ENCODE measurements around the gene DNAH6.

The DNAH6 gene

GRCh38 chr2:84829693-84830092, 313.4 kb downstream of the DNAH6 start:
- H3K9me3 Mint-ChIP-seq = no peaks in the 10 kb centered on the region
- no peak overlapping the region for H3K4me3 Mint-ChIP-seq
- H3K4me1 Mint-ChIP-seq = peaks cover 7% of the 10 kb centered on the region
- no peak overlapping the region for H3K27ac Mint-ChIP-seq
- no peaks in the 10 kb centered on the region for H3K27me3 Mint-ChIP-seq
- H3K36me3 Mint-ChIP-seq = peaks cover 8% of the 10 kb centered on the region

GRCh38 chr2:84830095-84830494, 313.8 kb downstream of the DNAH6 start:
- Mint-ChIP-seq H3K9me3 (no peaks in the 10 kb centered on the region), H3K27ac (no peak overlapping the region), H3K4me1 (peaks cover 7% of the 10 kb centered on the region), H3K4me3 (no peak overlapping the region), H3K27me3 (no peaks in the 10 kb centered on the region), H3K36me3 (peaks cover 10% of the 10 kb centered on the region)

- Mint-ChIP-seq H3K27me3 (no peaks in the 10 kb centered on the region), H3K4me1 (peaks cover 9% of the 10 kb centered on the region), H3K9me3 (no peaks in the 10 kb centered on the region), H3K4me3 (peak overlapping the region; percentile 50), H3K27ac (peak overlapping the region; percentile 94), H3K36me3 (peaks cover 13% of the 10 kb centered on the region)
These were observed 314.6 kb downstream of the DNAH6 start for GRCh38 chr2:84830758-84831500.

DNA sequence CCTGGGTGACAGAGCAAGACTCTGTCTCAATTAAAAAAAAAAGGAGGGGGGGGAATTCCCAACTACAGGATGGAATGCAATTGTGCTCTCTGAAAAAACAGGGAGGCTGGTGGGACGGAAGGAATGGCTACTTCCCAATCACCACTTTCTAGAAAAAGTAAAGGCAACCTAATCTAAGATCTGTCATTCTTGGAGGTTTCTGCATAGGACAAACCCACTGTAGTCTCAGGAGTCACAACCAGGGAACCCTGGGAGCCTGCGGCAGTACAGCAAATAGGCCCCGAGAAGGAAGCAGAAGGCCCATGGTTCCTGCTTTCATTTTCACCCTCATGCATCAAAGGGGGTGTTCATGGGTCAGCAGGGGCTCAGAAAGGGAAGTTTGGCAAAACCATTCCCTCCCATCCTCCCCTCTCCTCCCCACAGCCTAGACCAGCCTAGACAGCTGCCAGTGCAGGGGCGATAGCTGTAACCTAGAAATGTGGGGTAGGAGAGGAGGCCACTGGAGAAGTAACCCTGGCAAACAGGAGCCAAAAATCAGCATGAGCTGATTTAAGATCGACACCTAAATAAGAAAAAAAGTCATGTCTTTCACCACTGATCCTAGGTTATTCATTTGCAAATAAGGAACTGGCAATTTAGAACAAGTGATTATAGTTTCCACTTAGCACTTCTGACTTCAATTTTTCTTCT, 316.6 kb downstream of the DNAH6 start:
- Mint-ChIP-seq H3K27me3 (no peaks in the 10 kb centered on the region), H3K9me3 (no peaks in the 10 kb centered on the region), H3K36me3 (peaks cover 21% of the 10 kb centered on the region), H3K27ac (peak overlapping the region; percentile 96), H3K4me1 (peaks cover 25% of the 10 kb centered on the region), H3K4me3 (peak overlapping the region; percentile 49)

DNA sequence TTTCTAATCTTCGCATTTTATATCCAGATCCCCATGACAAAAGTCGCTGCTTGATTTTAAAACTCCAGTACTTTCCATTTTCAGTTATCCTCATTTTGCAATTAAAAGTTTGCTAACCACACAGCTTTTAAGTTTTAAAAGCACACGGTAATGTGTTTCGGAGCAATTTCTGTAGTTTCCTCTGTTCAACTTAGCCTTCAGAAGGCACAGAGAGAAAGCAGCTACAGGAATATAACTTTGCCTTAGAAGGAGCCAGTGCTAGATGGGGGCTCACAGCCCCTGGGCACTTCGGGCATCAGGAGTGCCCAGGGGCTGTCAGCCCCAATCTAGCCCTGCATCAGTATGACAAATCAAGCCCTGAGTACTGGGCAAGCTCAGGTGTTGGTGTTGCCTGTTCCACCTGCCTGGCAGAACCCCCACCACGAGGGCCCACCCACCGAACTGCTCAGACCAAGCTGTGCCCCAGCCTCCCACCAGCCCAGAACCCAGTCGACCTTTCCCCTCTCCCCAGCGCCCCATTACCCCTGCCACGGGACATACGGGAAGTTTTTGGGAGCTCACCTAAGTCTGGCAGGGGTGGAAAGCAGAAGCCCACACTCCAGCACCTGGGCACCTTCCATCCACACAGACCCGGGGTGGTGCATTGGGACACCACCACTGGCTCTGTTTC, 317.3 kb downstream of the DNAH6 start:
- Mint-ChIP-seq H3K9me3 (no peaks in the 10 kb centered on the region), H3K4me3 (peak overlapping the region; percentile 49), H3K27ac (peak overlapping the region; percentile 96), H3K4me1 (peaks cover 32% of the 10 kb centered on the region), H3K27me3 (no peaks in the 10 kb centered on the region), H3K36me3 (peaks cover 25% of the 10 kb centered on the region)

DNA sequence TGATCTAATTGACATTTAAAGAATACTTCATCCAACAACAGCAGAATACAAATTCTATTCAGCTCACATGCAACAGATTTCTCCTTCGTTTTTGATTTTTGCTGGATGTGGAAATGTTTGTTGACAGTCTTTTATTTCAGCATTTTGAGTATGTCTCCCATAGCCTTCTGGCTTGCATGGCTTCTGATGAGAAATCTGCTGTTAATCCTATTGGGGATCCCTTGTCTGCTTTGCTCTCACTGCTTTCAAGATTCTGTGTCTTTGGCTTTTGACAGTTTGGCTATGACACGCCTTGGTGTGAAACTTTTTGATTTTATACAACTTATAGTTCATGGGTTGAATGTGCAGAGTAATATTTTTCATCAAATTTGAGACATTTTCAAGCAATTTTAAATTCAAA, 319.9 kb downstream of the DNAH6 start:
- peak overlapping the region; percentile 33 for H3K27ac Mint-ChIP-seq
- no peaks in the 10 kb centered on the region for H3K9me3 Mint-ChIP-seq
- peaks cover 58% of the 10 kb centered on the region for H3K4me1 Mint-ChIP-seq
- no peak overlapping the region for H3K4me3 Mint-ChIP-seq
- H3K27me3 Mint-ChIP-seq = no peaks in the 10 kb centered on the region
- H3K36me3 Mint-ChIP-seq = peaks cover 30% of the 10 kb centered on the region

- H3K4me1 Mint-ChIP-seq = peaks cover 80% of the 10 kb centered on the region
- peak overlapping the region; percentile 27 for H3K4me3 Mint-ChIP-seq
- H3K27ac Mint-ChIP-seq = peak overlapping the region; percentile 92
- no peaks in the 10 kb centered on the region for H3K9me3 Mint-ChIP-seq
- H3K36me3 Mint-ChIP-seq = peaks cover 31% of the 10 kb centered on the region
- no peaks in the 10 kb centered on the region for H3K27me3 Mint-ChIP-seq
These were observed 322.3 kb downstream of the DNAH6 start for GRCh38 chr2:84838434-84839145.

- peak overlapping the region; percentile 82 for H3K4me3 Mint-ChIP-seq
- peaks cover 8% of the 10 kb centered on the region for H3K9me3 Mint-ChIP-seq
- no peaks in the 10 kb centered on the region for H3K27me3 Mint-ChIP-seq
- H3K4me1 Mint-ChIP-seq = peaks cover 91% of the 10 kb centered on the region
- H3K36me3 Mint-ChIP-seq = peaks cover 37% of the 10 kb centered on the region
- peak overlapping the region; percentile 90 for H3K27ac Mint-ChIP-seq
These were observed 323.6 kb downstream of the DNAH6 start for GRCh38 chr2:84839851-84840250.

GRCh38 chr2:84840306-84840705, 324.0 kb downstream of the DNAH6 start:
- Mint-ChIP-seq H3K36me3 (peaks cover 35% of the 10 kb centered on the region), H3K27ac (peak overlapping the region; percentile 90), H3K4me1 (peaks cover 92% of the 10 kb centered on the region), H3K4me3 (peak overlapping the region; percentile 82), H3K27me3 (no peaks in the 10 kb centered on the region), H3K9me3 (peaks cover 8% of the 10 kb centered on the region)

DNA sequence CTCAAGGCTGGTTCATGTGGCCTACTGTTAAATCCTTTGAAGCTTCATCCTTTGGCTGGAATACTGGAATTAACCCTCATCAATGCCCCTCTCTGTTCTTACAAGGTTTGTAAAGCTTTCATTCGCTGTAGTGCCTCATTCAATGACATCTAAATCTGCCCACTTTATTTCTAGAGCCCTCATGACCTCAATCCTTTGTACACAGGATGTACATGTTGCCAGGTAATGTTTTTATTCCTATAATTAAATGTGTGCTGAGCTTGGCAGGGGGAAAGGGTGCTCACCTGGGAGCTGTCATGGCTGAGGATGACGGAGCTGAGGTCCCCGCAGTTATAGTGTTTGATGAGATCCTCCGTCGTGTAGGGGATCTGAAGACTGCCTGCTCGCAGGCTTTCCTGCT, 325.3 kb downstream of the DNAH6 start:
- peak overlapping the region; percentile 44 for H3K4me3 Mint-ChIP-seq
- H3K4me1 Mint-ChIP-seq = peaks cover 94% of the 10 kb centered on the region
- H3K9me3 Mint-ChIP-seq = peaks cover 8% of the 10 kb centered on the region
- H3K27me3 Mint-ChIP-seq = no peaks in the 10 kb centered on the region
- peak overlapping the region; percentile 90 for H3K27ac Mint-ChIP-seq
- peaks cover 27% of the 10 kb centered on the region for H3K36me3 Mint-ChIP-seq

DNA sequence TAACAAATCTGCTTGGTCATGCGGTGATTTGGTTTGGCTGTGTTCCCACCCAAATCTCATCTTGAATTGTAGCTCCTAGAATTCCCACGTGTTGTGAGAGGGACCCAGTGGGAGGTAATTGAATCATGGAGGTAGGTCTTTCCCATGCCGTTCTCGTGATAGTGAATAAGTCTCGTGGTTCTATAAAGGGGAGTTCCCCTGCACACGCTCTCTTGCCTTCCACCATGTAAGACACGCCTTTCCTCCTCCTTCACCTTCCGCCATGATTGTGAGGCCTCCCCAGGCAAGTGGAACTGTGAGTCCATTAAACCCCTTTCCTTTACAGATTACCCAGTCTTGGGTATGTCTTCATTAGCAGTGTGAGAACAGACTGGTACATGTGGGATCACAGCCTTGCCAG, 327.8 kb downstream of the DNAH6 start:
- peaks cover 8% of the 10 kb centered on the region for H3K9me3 Mint-ChIP-seq
- peak overlapping the region; percentile 65 for H3K4me3 Mint-ChIP-seq
- H3K36me3 Mint-ChIP-seq = peaks cover 12% of the 10 kb centered on the region
- peaks cover 98% of the 10 kb centered on the region for H3K4me1 Mint-ChIP-seq
- peak overlapping the region; percentile 99 for H3K27ac Mint-ChIP-seq
- no peaks in the 10 kb centered on the region for H3K27me3 Mint-ChIP-seq

DNA sequence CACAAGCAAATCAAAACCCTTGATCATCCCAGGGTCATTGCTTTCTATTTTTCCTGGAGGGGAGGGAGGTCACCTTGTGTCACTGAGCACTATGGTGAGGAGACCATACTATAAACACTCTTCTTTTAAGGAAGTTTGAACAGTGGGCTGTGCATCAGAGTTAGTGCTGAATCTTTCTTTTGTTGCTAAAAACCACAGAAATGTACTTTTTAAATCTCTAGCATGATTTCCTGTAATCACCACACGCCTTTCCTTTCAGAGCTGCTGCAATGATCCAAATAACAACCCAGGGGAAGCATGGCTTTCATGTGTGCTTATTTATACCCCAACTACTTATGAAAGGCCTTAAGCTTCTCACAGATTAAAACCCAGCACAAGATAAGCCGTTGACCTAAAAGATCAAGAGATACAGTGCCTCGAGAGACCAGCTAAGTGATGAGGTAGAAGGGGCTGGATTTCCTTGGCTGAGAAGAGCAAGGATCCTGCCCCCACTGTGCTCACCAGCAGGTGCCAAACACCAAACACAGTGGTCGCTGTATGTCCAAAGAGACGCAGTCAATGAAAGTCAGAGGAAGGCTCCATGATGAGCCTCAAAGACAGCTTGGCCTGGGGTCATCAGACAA, 329.9 kb downstream of the DNAH6 start:
- no peaks in the 10 kb centered on the region for H3K27me3 Mint-ChIP-seq
- peaks cover 8% of the 10 kb centered on the region for H3K9me3 Mint-ChIP-seq
- peaks cover 98% of the 10 kb centered on the region for H3K4me1 Mint-ChIP-seq
- peaks cover 8% of the 10 kb centered on the region for H3K36me3 Mint-ChIP-seq
- peak overlapping the region; percentile 67 for H3K4me3 Mint-ChIP-seq
- peak overlapping the region; percentile 99 for H3K27ac Mint-ChIP-seq

- H3K36me3 Mint-ChIP-seq = peaks cover 11% of the 10 kb centered on the region
- H3K27ac Mint-ChIP-seq = peak overlapping the region; percentile 99
- H3K27me3 Mint-ChIP-seq = no peaks in the 10 kb centered on the region
- H3K4me3 Mint-ChIP-seq = peak overlapping the region; percentile 67
- peaks cover 98% of the 10 kb centered on the region for H3K4me1 Mint-ChIP-seq
- peaks cover 8% of the 10 kb centered on the region for H3K9me3 Mint-ChIP-seq
These were observed 330.4 kb downstream of the DNAH6 start for GRCh38 chr2:84846741-84847142.

GRCh38 chr2:84847326-84848050, 331.2 kb downstream of the DNAH6 start:
- H3K27me3 Mint-ChIP-seq = no peaks in the 10 kb centered on the region
- H3K4me3 Mint-ChIP-seq = peak overlapping the region; percentile 67
- H3K4me1 Mint-ChIP-seq = peaks cover 98% of the 10 kb centered on the region
- H3K27ac Mint-ChIP-seq = peak overlapping the region; percentile 99
- H3K9me3 Mint-ChIP-seq = peaks cover 8% of the 10 kb centered on the region
- peaks cover 16% of the 10 kb centered on the region for H3K36me3 Mint-ChIP-seq

Data from activated naive CD4-positive, alpha-beta T cell treated with anti-CD3 and anti-CD28 coated beads, Interleukin-2, amount 50 U/mL, for 24 hours (primary cell).